ENCODE measurements around the gene PMEPA1.

Gene PMEPA1

DNA sequence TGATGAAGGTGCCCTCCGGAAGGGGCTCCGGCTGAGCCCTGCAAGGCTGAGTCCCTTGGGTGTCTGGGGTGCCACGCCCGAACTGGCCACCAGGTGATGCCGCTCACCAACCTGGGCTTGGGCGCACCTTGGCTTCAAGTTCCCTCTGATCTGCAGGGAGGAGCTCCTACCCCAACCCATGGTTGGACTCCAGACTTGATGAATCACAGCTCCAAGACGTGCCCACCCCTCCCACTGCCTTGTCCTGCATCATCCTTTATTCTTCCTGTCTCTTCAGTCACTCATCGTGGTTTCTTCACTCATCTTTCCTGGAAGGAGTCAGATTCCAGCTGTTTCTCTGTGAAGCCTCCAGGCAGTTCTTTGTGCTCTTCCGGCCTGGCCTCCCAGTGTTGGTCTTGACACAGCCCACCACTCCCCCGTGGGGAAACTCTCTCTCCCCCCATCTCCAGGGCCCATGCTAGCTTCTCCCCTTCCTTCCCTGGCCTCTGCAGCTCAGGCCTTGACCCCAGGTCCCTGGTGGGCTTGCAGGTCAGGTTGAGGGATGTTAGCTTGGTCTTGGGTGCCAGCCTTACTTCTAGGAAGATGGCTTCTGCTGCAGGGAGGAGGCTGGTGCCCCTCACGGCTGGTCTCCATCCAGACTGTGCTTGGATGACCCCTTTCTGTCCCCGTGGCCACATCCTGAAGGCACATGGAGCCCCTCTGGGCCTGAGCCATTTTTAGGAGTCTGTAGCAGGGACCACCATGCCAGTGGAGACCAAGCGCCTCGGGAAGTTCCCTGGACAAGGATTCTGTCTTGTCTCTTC lies 87.0 kb downstream of the PMEPA1 start:
- peak in 2 of 3 experiments; percentile 45 to 56 for DNase-seq (ENCODE audit: low read depth in 3 of 3)

DNA sequence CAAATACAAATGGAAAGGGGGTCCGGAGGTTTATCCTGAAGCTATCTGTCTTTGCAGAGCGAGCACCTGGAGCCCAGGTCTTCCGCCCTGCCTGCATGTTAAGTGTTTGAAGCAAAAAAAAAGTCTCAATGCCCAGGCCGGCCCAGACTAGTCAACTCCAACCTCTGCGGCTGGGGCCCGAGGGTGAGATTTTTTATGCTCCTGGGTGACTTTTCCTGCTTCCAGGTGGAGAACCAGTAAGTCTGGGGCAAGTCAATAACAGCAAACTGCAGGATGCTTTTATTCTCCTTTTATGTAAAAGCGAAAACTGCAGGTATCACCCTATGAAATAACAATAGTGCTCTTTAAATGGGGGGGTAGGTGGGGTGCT lies 87.6 kb downstream of the PMEPA1 start:
- no peak for DNase-seq (ENCODE audit: low read depth in 3 of 3)

DNA sequence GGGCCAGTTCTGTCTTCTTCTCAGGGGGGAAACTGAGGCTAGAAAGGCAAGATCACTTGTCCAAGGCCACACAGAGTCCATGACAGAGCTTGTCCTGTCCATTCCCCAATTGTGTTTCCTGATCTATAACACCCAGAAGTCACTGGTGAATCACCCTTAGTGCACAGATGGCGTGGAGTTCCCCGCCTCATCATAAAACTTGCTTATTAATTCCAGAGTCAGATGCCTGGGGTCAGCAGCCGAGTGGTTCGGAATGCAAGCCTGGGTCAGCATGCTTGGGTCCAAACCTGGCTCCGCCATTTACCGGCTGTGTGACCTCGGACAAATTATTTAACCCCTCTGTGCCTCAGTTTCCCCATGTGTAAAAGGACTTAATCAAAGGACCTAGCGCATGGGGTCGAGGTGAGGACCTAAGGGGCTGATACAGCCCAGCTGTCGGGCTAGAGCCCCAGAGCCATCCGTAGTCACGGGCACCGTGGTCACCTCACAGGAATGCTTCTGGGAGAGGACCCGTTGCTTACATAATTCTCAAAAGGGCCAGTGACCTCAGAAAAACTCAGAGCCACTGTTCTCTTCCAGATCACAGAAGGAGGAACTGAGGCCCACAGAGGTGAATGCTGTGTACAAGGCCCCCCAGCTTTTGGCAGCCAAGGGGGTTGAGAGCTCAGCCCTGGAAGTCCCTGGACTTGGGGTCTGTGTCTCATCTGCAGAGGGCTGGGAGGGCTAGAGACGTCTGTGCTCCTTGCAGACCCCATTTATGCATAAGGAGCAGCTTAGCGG lies 88.2 kb downstream of the PMEPA1 start:
- DNase-seq (ENCODE audit: low read depth in 3 of 3) = no peak

DNA sequence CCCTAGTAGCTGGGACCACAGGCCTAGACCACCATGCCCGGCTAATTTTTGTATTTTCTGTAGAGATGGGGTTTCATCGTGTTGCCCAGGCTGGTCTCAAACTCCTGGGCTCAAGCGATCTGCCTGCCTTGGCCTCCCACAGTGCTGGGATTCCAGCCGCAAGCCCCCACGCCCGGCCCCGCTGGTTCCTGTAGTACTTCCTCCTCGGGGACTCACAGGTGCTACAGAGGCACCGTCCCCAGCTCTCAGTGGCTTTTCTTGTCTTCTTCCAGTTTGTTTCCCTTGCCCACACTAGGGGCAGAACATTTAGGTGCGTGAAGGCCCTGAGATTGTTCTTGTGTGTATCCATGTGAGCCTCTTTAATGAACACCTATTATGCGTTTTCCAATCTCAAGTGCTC lies 88.8 kb downstream of the PMEPA1 start:
- no peak for DNase-seq (ENCODE audit: low read depth in 3 of 3)

- no peak for DNase-seq (ENCODE audit: low read depth in 3 of 3)
These were observed 89.4 kb downstream of the PMEPA1 start, which contains the start of gene ZBP1 for GRCh38 chr20:57620274-57620990. Gene ZBP1, minus strand, starts transcription at chr20:57620426. Its CDS starts 131 bp downstream, at chr20:57620295.

GRCh38 chr20:57619051-57619831 lies 90.6 kb downstream of the PMEPA1 start:
- DNase-seq (ENCODE audit: low read depth in 3 of 3) = peak in 1 of 3 experiments; percentile 25

GRCh38 chr20:57618764-57619050 lies 91.1 kb downstream of the PMEPA1 start:
- DNase-seq (ENCODE audit: low read depth in 3 of 3) = no peak

- peak in 1 of 3 experiments; percentile 32 for DNase-seq (ENCODE audit: low read depth in 3 of 3)
These were observed 91.6 kb downstream of the PMEPA1 start for GRCh38 chr20:57618091-57618763.

- DNase-seq (ENCODE audit: low read depth in 3 of 3) = no peak
These were observed 92.6 kb downstream of the PMEPA1 start for GRCh38 chr20:57617079-57617795.

GRCh38 chr20:57616143-57616951 lies 93.5 kb downstream of the PMEPA1 start:
- DNase-seq (ENCODE audit: low read depth in 3 of 3) = no peak

GRCh38 chr20:57615445-57615811 lies 94.4 kb downstream of the PMEPA1 start:
- DNase-seq (ENCODE audit: low read depth in 3 of 3) = no peak

- no peak for DNase-seq (ENCODE audit: low read depth in 3 of 3)
These were observed 95.0 kb downstream of the PMEPA1 start for GRCh38 chr20:57614490-57615444.

GRCh38 chr20:57613481-57613921 lies 96.3 kb downstream of the PMEPA1 start:
- DNase-seq (ENCODE audit: low read depth in 3 of 3) = no peak

DNA sequence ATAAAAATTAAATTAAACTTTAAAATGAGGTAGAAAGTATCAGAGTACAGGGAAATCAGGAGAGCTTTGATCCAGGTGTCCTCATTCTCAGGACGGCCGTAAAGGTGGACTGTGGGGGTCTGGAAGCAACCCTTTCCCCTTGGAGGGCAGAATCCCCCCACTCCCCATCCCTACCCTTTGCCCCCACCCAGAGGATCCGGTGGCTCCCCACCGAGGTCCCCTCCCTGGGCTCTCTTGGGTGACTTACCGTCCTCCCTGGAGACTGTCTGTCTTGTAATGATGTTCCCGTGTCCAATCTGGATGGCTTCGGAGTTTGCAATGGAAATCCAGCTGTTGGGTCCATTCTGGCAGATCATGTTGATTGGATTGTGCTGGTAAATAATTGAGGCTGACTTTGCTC lies 96.9 kb downstream of the PMEPA1 start:
- DNase-seq (ENCODE audit: low read depth in 3 of 3) = no peak

DNA sequence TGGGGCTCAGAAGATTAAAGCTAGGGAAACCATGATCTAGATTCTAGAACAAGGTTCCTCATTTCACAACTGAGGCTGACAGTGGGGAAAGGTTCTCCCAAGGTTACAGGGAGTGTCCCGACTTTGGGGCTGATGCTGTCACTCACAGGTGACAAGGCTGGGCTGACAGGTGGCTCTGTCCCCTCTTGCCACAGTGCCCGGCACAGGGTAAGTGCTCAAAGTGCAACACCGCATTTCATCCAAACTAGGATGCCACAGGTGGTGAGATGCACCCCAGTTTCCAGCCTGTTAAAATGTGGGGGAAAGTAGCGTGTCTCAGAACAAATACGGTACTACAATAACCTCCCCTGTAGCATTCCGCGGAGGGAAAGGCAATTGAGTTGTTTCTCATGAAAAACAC lies 97.4 kb downstream of the PMEPA1 start:
- DNase-seq (ENCODE audit: low read depth in 3 of 3) = no peak

- no peak for DNase-seq (ENCODE audit: low read depth in 3 of 3)
These were observed 98.1 kb downstream of the PMEPA1 start for GRCh38 chr20:57611586-57612311.

- no peak for DNase-seq (ENCODE audit: low read depth in 3 of 3)
These were observed 99.4 kb downstream of the PMEPA1 start for GRCh38 chr20:57610261-57610952.
